HK-2 (cell line): ENCODE data around the gene RAD23B.

ENCODE experiments used
- DNase-seq: peaks from one replicate; pipeline ENCODE4 v3.0.0-alpha.2; 2018; ENCODE audit not compliant: unreplicated experiment

RAD23B gene

GRCh38 chr9:107375651-107376369 lies 92.7 kb downstream of the RAD23B start:
- no peak for DNase-seq

GRCh38 chr9:107378006-107378405 lies 94.9 kb downstream of the RAD23B start:
- no peak for DNase-seq
